Ramos (cell line): ENCODE measurements around the gene ARID4B.
"Not testable (repeated sequence)": the region's sequence is repeated elsewhere in the genome, so short reads cannot be mapped to it uniquely, and the experiment has no call there.

ENCODE experiments used
- in situ Hi-C: fragments of 300-500 bp; cut with MboI; formaldehyde crosslinking; loops from one replicate; pipeline ENCODE4 v1.14.3; 2022; ENCODE audit warnings: low sequenced_read_pairs; ENCODE audit not compliant: unreplicated experiment

Gene ARID4B

GRCh38 chr1:235302143-235302542 lies 25.8 kb downstream of the ARID4B start:
- in situ Hi-C loops = no loop called here

GRCh38 chr1:235299169-235299858 lies 28.7 kb downstream of the ARID4B start:
- in situ Hi-C loops = no loop called here

GRCh38 chr1:235298758-235299157 lies 29.2 kb downstream of the ARID4B start:
- in situ Hi-C loops = no loop called here

- in situ Hi-C loops = no loop called here
Measured at GRCh38 chr1:235297579-235297978, 30.4 kb downstream of the ARID4B start.

GRCh38 chr1:235296729-235297128 lies 31.2 kb downstream of the ARID4B start:
- in situ Hi-C loops = no loop called here

GRCh38 chr1:235295902-235296350 lies 32.1 kb downstream of the ARID4B start:
- in situ Hi-C loops = no loop called here

GRCh38 chr1:235293322-235293942 lies 34.5 kb downstream of the ARID4B start:
- in situ Hi-C loops = no loop called here

GRCh38 chr1:235292790-235293189 lies 35.2 kb downstream of the ARID4B start:
- in situ Hi-C loops = no loop called here

- in situ Hi-C loops = no loop called here
Measured at GRCh38 chr1:235291599-235292091, 36.3 kb downstream of the ARID4B start.

GRCh38 chr1:235290740-235291502 lies 37.1 kb downstream of the ARID4B start:
- in situ Hi-C loops = no loop called here

GRCh38 chr1:235289859-235290739 lies 37.9 kb downstream of the ARID4B start:
- in situ Hi-C loops = no loop called here

- in situ Hi-C loops = no loop called here
Measured at GRCh38 chr1:235287208-235287882, 40.6 kb downstream of the ARID4B start.

GRCh38 chr1:235286667-235287066 lies 41.3 kb downstream of the ARID4B start:
- in situ Hi-C loops = no loop called here

- in situ Hi-C loops = no loop called here
Measured at GRCh38 chr1:235284231-235284769, 43.7 kb downstream of the ARID4B start.

- in situ Hi-C loops = not testable (repeated sequence)
Measured at GRCh38 chr1:235283636-235284035, 44.3 kb downstream of the ARID4B start.

GRCh38 chr1:235280467-235280866 lies 47.5 kb downstream of the ARID4B start:
- in situ Hi-C loops = no loop called here

- in situ Hi-C loops = no loop called here
Measured at GRCh38 chr1:235279694-235280093, 48.3 kb downstream of the ARID4B start.

GRCh38 chr1:235278915-235279292 lies 49.1 kb downstream of the ARID4B start:
- in situ Hi-C loops = no loop called here

GRCh38 chr1:235278233-235278914 lies 49.6 kb downstream of the ARID4B start:
- in situ Hi-C loops = no loop called here
